HCT116 (cell line): ENCODE data around the gene DDX20.

Experiments used
- ATF3 ChIP-seq: IDR thresholded peaks from 2 replicates; pipeline ENCODE4 v1.6.1; 2012
- CTCF ChIP-seq, 3 experiments: fragments of 200-600 bp in 1 of 3; sonication (generic) in 1 of 3; IDR thresholded peaks in 2 of 3; conservative IDR thresholded peaks in 1 of 3; 2 replicates each; pipeline ENCODE4 v1.5.1; 2012 to 2017; ENCODE audit warnings: low read depth in 2 of 3, low read length in 2 of 3, antibody characterized with exemption in 1 of 3, borderline replicate concordance in 1 of 3, control low read depth in 1 of 3, mild to moderate bottlenecking in 1 of 3, mixed read lengths in 1 of 3, mixed run types in 1 of 3, moderate library complexity in 1 of 3; ENCODE audit not compliant: insufficient read depth in 1 of 3
- EZH2 ChIP-seq: fragments of 200-600 bp; sonication (generic); IDR thresholded peaks from 2 replicates; pipeline ENCODE4 v1.6.1; 2017; ENCODE audit warnings: antibody characterized with exemption, mixed run types
- FOSL1 ChIP-seq: IDR thresholded peaks from 2 replicates; pipeline ENCODE4 v1.6.1; 2012; ENCODE audit warnings: low read depth
- JUND ChIP-seq: IDR thresholded peaks from 2 replicates; pipeline ENCODE4 v1.6.1; 2012
- MAX ChIP-seq: IDR thresholded peaks from 2 replicates; pipeline ENCODE4 v1.6.1; 2012
- POLR2A ChIP-seq: IDR thresholded peaks from 2 replicates; pipeline ENCODE4 v1.7.0; 2011; ENCODE audit warnings: borderline replicate concordance; ENCODE audit not compliant: insufficient read depth, insufficient read length; ENCODE audit errors: extremely low read depth
- REST ChIP-seq: IDR thresholded peaks from 2 replicates; pipeline ENCODE4 v1.6.1; 2012; ENCODE audit warnings: low read depth
- SIN3A ChIP-seq: IDR thresholded peaks from 2 replicates; pipeline ENCODE4 v1.6.1; 2012; ENCODE audit warnings: low read depth
- SP1 ChIP-seq: IDR thresholded peaks from 2 replicates; pipeline ENCODE4 v1.6.1; 2012; ENCODE audit warnings: low read depth
- ZBTB33 ChIP-seq: IDR thresholded peaks from 2 replicates; pipeline ENCODE4 v1.6.1; 2011; ENCODE audit warnings: mild to moderate bottlenecking, low read length, moderate library complexity; ENCODE audit not compliant: insufficient replicate concordance; ENCODE audit errors: extremely low read depth
- ZNF274 ChIP-seq: fragments of 200-500 bp; sonication (Bioruptor generic); IDR thresholded peaks from 2 replicates; pipeline ENCODE4 v1.6.1; 2014; ENCODE audit warnings: mild to moderate bottlenecking, low read depth, low read length, inconsistent platforms

- no peak for TF ChIP-seq EZH2
- no peak for TF ChIP-seq CTCF (IDR thresholded peaks at IDR 0.05 in 2 of 3, conservative IDR thresholded peaks at IDR 0.05 in 1 of 3; ENCODE audit: borderline replicate concordance in 1 of 3, insufficient read depth in 1 of 3, low read depth in 2 of 3, low read length in 2 of 3)
- TF ChIP-seq ATF3 = no peak
- TF ChIP-seq POLR2A = no peak
- no peak for TF ChIP-seq ZNF274
- no peak for TF ChIP-seq ZBTB33
- no peak for TF ChIP-seq SP1
- TF ChIP-seq MAX = no peak
- no peak for TF ChIP-seq REST
- TF ChIP-seq FOSL1 = no peak
- no peak; the same call in 1 of the 2 replicates for TF ChIP-seq SIN3A
- no peak for TF ChIP-seq JUND
Measured at GRCh38 chr1:111754984-111755330, 744 bp upstream of the DDX20 start.
